HL-60 (cell line): ENCODE results near the gene PALB2.

ENCODE experiments used
- DNase-seq, 2 experiments: peaks; one replicate each; pipeline ENCODE4 v3.0.0-alpha.2; 2010 to 2020; ENCODE audit warnings: low read depth in 1 of 2, low spot score in 1 of 2
- H3K27ac ChIP-seq: fragments of 250-450 bp; sonication (Bioruptor Pico); replicated peaks from 2 replicates; pipeline ENCODE4 v1.5.1; 2020; ENCODE audit warnings: mild to moderate bottlenecking, moderate library complexity
- H3K27me3 ChIP-seq: fragments of 250-450 bp; sonication (Bioruptor Pico); 2 replicates; pipeline ENCODE4 v1.5.1; 2021; ENCODE audit warnings: mild to moderate bottlenecking, moderate library complexity; ENCODE audit not compliant: insufficient read depth, poor library complexity, severe bottlenecking
- H3K4me3 ChIP-seq: replicated peaks from 2 replicates; pipeline ENCODE4 v1.5.1; 2011; ENCODE audit warnings: mild to moderate bottlenecking, control low read depth, low read length; ENCODE audit not compliant: insufficient read depth
- GABPA ChIP-seq: IDR thresholded peaks from 2 replicates; pipeline ENCODE4 v1.6.1; 2012; ENCODE audit warnings: low read depth
- POLR2AphosphoS5 ChIP-seq: IDR thresholded peaks from 2 replicates; pipeline ENCODE4 v1.6.1; 2012; ENCODE audit warnings: low read depth
- REST ChIP-seq: IDR thresholded peaks from 2 replicates; pipeline ENCODE4 v1.6.1; 2012; ENCODE audit warnings: low read depth; ENCODE audit not compliant: insufficient replicate concordance
- SPI1 ChIP-seq: IDR thresholded peaks from 2 replicates; pipeline ENCODE4 v1.6.1; 2012; ENCODE audit warnings: low read depth, mild to moderate bottlenecking, borderline replicate concordance
- TF ChIP-seq, protein P1 (sequence below): IDR thresholded peaks from one replicate; pipeline ENCODE4 v1.5.1; 2011; ENCODE audit warnings: low read length, control low read depth, inconsistent platforms; ENCODE audit not compliant: insufficient read depth

The PALB2 gene

DNA sequence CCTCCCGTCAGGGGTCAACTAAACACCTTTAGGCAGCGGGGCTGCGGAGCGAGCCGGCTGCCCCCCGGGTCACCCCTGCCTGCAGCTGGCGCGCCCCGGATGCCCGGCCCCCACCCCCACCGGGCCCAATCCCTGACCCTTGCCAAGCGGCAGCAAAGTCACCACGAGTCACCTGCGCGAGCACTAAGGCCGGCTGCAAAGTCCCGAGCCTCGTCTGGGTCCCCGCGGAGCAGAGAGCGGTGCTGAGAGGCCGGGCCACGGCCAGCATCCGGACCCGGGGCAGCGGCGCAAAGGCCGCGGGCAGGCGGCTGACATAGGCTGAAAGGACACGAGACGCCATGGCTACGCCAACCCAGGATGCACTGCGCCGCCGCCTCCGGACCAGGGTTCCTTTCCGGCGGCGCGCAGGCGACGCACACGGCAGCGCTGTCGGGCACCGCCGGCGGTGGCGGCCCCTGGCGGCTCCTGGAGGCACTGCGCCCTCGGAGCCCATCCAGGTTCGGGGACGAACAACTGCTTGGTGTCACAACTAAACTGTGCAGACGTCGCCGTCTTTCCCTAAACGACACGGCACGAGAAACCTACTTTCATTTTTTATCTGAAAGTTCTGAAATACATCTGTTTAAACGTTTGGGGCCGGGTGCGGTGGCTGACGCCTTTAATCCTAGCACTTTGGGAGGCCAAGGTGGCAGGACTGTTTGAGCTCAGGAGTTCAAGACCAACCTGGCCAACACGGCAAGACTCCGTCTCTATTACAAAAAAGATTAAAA, 45.0 kb downstream of the PALB2 start, which contains the start of gene NDUFAB1:
TSS of gene NDUFAB1 (minus strand) at position 366 of the 770 bp plus-strand sequence. CDS start at position 340, 26 bp downstream.
- peak within 1 kb of the TSS; percentile 98 for H3K4me3 ChIP-seq
- TF ChIP-seq POLR2AphosphoS5 (peak; percentile 76; the same call in 1 of the 2 replicates), SPI1 (no peak), GABPA (peak; percentile 54), REST (peak; percentile 34)
- TF ChIP-seq, protein P1, sequence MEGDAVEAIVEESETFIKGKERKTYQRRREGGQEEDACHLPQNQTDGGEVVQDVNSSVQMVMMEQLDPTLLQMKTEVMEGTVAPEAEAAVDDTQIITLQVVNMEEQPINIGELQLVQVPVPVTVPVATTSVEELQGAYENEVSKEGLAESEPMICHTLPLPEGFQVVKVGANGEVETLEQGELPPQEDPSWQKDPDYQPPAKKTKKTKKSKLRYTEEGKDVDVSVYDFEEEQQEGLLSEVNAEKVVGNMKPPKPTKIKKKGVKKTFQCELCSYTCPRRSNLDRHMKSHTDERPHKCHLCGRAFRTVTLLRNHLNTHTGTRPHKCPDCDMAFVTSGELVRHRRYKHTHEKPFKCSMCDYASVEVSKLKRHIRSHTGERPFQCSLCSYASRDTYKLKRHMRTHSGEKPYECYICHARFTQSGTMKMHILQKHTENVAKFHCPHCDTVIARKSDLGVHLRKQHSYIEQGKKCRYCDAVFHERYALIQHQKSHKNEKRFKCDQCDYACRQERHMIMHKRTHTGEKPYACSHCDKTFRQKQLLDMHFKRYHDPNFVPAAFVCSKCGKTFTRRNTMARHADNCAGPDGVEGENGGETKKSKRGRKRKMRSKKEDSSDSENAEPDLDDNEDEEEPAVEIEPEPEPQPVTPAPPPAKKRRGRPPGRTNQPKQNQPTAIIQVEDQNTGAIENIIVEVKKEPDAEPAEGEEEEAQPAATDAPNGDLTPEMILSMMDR, result peak; percentile 98
- peak within 1 kb of the TSS; percentile 80 for H3K27ac ChIP-seq

DNA sequence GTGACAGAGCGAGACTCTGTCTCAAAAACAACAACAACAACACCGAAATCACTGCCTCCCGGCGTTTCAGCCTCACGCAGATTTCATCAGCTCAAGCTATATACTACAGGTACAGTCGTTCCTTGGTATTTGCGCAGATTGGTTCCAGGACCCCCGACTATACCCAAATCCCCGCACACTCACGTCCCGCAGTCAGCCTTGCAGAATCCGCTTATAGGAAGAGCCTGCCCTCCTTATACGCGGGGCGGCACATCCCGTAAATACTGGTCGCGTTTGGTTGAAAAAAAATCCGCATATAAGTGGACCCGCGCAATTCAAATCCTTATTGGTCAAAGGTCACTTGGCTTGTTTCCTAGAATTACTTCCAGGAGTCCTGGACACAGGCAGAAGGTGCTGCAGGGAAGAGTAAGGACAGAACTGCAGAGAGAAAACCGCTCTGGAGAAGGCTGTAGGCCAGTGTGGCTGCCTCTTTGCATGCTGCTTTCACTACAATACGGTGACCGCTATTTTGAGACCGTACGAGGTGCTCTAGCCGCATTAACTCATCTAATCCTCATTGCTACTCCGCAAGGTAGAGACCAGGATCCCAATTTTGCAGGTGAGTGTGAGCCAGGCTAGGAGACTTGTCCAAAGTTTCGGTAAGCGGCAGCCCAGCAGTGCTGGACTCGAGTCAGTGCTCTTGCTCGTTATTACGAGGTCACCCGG, 45.7 kb downstream of the PALB2 start:
- H3K4me3 ChIP-seq, result peak overlapping the region; percentile 98
- H3K27ac ChIP-seq, result peak overlapping the region; percentile 80
- no peaks in the 10 kb centered on the region for H3K27me3 ChIP-seq
- TF ChIP-seq SPI1 (no peak), GABPA (no peak), POLR2AphosphoS5 (no peak), REST (no peak)
- TF ChIP-seq, protein P1, result no peak
- no peak for DNase-seq

More for the DNA sequence above, 45.0 kb downstream of the PALB2 start, which contains the start of gene NDUFAB1:
- peak; percentile 74 to 88 for DNase-seq
- H3K27me3 ChIP-seq, result no peaks in the 10 kb centered on the region

DNA sequence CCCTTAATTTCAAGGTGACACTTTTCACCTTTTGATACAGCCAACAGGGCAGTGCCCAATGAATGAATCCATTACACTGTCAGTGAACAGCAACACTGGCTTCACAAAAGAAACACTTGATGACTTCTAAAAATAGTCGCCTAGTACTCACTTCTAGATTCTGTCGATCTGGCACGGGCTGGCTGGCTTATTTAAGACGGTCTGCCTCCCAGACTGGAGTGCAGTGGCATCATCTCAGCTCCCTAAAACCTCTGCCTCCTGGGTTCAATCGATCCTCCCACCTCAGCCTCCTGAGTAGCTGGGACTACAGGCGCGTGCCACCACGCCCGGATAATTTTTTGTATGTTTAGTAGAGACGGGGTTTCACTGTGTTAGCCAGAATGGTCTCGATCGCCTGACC, 46.9 kb downstream of the PALB2 start:
- no peak overlapping the region for H3K4me3 ChIP-seq
- DNase-seq, result no peak

More for the DNA sequence above, 46.9 kb downstream of the PALB2 start:
- no peak for TF ChIP-seq REST
- no peak for TF ChIP-seq POLR2AphosphoS5
- TF ChIP-seq, protein P1, result no peak
- TF ChIP-seq GABPA, result no peak
- no peak for TF ChIP-seq SPI1
- Histone ChIP-seq H3K27me3 (no peaks in the 10 kb centered on the region), H3K27ac (no peak overlapping the region)
